HepG2 (cell line): ENCODE results near the gene KIF26B. TPM values are rescaled to one million over a fixed set of nuclear protein-coding genes. Genes with fewer than 3 reads are reported as not detected.

Experiments used
- ATAC-seq: fragments of 200-7000 bp; cut with Tn5 transposase; 3 replicates; pipeline ENCODE4 v1.9.1; 2020; ENCODE audit warnings: mild to moderate bottlenecking, moderate library complexity
- BruUV-seq: library from RNA; stranded (reverse); fragments of 400-500 nt; replicated peaks from 2 replicates; lab custom pipeline; 2021; lab: Mats Ljungman, UMichigan
- CTCF ChIA-PET: fragments of 300-600 bp; formaldehyde crosslinking; extraction: SDS; loops from one replicate; lab custom pipeline; 2021; ENCODE audit warnings: low total read pairs, inconsistent platforms, low intra/inter-chr PET ratio; lab: Yijun Ruan, JAX
- POLR2A ChIA-PET: fragments of 350-600 bp; sonication (Branson Sonifier 250); formaldehyde crosslinking; loops from one replicate; lab custom pipeline; 2020; ENCODE audit warnings: antibody characterized with exemption, inconsistent platforms; lab: Yijun Ruan, JAX
- DNase-seq: peaks from one replicate; pipeline ENCODE4 v3.0.0-alpha.2; 2015; ENCODE audit warnings: low spot score
- FAIRE-seq: peaks from 3 replicates; lab custom pipeline; 2011; peaks lifted over from hg19 to GRCh38; lab: Jason Lieb, UNC
- H2AFZ ChIP-seq: one replicate; pipeline ENCODE4 v1.6.1; 2011; ENCODE audit warnings: low read length, inconsistent platforms
- H3K27ac ChIP-seq: fragments of 300-600 bp; 3 replicates; pipeline ENCODE4 v1.8.0; 2011; ENCODE audit warnings: mixed run types, mild to moderate bottlenecking, mixed read lengths, low read length, inconsistent platforms; ENCODE audit not compliant: insufficient read depth; ENCODE audit errors: extremely low read length
- H3K27me3 ChIP-seq, 2 experiments: fragments of 200-600 bp in 1 of 2; 2 replicates in 1 of 2; 3 replicates in 1 of 2; pipeline versions ENCODE4 v1.6.0 to v1.8.0; 2011; ENCODE audit warnings: low read length in 2 of 2, mild to moderate bottlenecking in 2 of 2, moderate library complexity in 2 of 2, inconsistent platforms in 1 of 2; ENCODE audit not compliant: insufficient read depth in 2 of 2, control insufficient read depth in 1 of 2
- H3K36me3 ChIP-seq, 2 experiments: fragments of 200-600 bp in 1 of 2; replicated peaks in 1 of 2; 2 replicates in 1 of 2; 3 replicates in 1 of 2; pipeline versions ENCODE4 v1.5.1 to v1.8.0; 2011; ENCODE audit warnings: low read length in 2 of 2, inconsistent platforms in 1 of 2; ENCODE audit not compliant: insufficient read depth in 2 of 2, control insufficient read depth in 1 of 2
- H3K4me1 ChIP-seq: 2 replicates; pipeline ENCODE4 v1.5.1; 2012; ENCODE audit warnings: low read length, inconsistent platforms; ENCODE audit not compliant: insufficient read depth
- H3K4me2 ChIP-seq: 2 replicates; pipeline ENCODE4 v1.6.0; 2011; ENCODE audit warnings: low read depth, low read length, inconsistent platforms
- H3K4me3 ChIP-seq, 3 experiments: fragments of 200-600 bp in 1 of 3; sonication (generic), shearing (Covaris generic) in 1 of 3; replicated peaks in 1 of 3; 2 replicates each; pipeline ENCODE4 v1.5.1; 2011 to 2016; ENCODE audit warnings: low read length in 3 of 3, inconsistent platforms in 2 of 3, low read depth in 2 of 3, mild to moderate bottlenecking in 2 of 3, control low read depth in 1 of 3, mixed read lengths in 1 of 3; ENCODE audit not compliant: insufficient read depth in 1 of 3
- H3K79me2 ChIP-seq: one replicate; pipeline ENCODE4 v1.6.1; 2011; ENCODE audit warnings: low read length, inconsistent platforms; ENCODE audit not compliant: insufficient read depth
- H3K9ac ChIP-seq: 2 replicates; pipeline ENCODE4 v1.6.0; 2011; ENCODE audit warnings: mild to moderate bottlenecking, low read depth, low read length, inconsistent platforms; ENCODE audit not compliant: insufficient read depth
- H3K9me3 ChIP-seq: 2 replicates; pipeline ENCODE4 v1.5.1; 2012; ENCODE audit warnings: mild to moderate bottlenecking, low read length
- H4K20me1 ChIP-seq: 2 replicates; pipeline ENCODE4 v1.6.0; 2011; ENCODE audit warnings: inconsistent platforms, mild to moderate bottlenecking, low read length, moderate library complexity; ENCODE audit not compliant: insufficient read depth
- AKNA ChIP-seq: sonication (generic); formaldehyde crosslinking; IDR thresholded peaks from 2 replicates; pipeline ENCODE4 v1.4.0; 2020; ENCODE audit warnings: missing genetic modification reagents, borderline replicate concordance
- GATAD2A ChIP-seq: IDR thresholded peaks from 2 replicates; pipeline ENCODE4 v1.6.1; 2016
- HCFC1 ChIP-seq: fragments of 150-350 bp; IDR thresholded peaks from 2 replicates; pipeline ENCODE4 v1.6.1; 2014; ENCODE audit warnings: low read depth, low read length
- ISL2 ChIP-seq: sonication (generic); formaldehyde crosslinking; IDR thresholded peaks from 2 replicates; pipeline ENCODE4 v1.5.0; 2020; ENCODE audit warnings: missing genetic modification reagents
- MATR3 ChIP-seq: sonication (generic); formaldehyde crosslinking; IDR thresholded peaks from 2 replicates; pipeline ENCODE4 v1.4.0; 2020; ENCODE audit warnings: missing genetic modification reagents
- RFX1 ChIP-seq: fragments of 450-650 bp; IDR thresholded peaks from 2 replicates; pipeline ENCODE4 v1.6.1; 2017
- SP5 ChIP-seq: IDR thresholded peaks from 2 replicates; pipeline ENCODE4 v1.6.1; 2016; ENCODE audit warnings: low read depth, borderline replicate concordance
- SPEN ChIP-seq: sonication (generic); formaldehyde crosslinking; IDR thresholded peaks from 2 replicates; pipeline ENCODE4 v1.5.1; 2020; ENCODE audit warnings: low read depth, mild to moderate bottlenecking, missing genetic modification reagents
- SRSF9 ChIP-seq: fragments of 200-400 bp; formaldehyde crosslinking; IDR thresholded peaks from 2 replicates; pipeline ENCODE4 v1.6.1; 2018; ENCODE audit warnings: borderline replicate concordance, mild to moderate bottlenecking, low read depth, low read length; ENCODE audit not compliant: insufficient read depth, poor library complexity, severe bottlenecking
- TIGD3 ChIP-seq: sonication (generic); formaldehyde crosslinking; IDR thresholded peaks from 2 replicates; pipeline ENCODE4 v1.5.1; 2020; ENCODE audit warnings: mild to moderate bottlenecking, missing genetic modification reagents, borderline replicate concordance
- ZNF30 ChIP-seq: sonication (generic); formaldehyde crosslinking; IDR thresholded peaks from 2 replicates; pipeline ENCODE4 v1.5.0; 2020; ENCODE audit warnings: mild to moderate bottlenecking, missing genetic modification reagents
- ZNF547 ChIP-seq: sonication (generic); formaldehyde crosslinking; IDR thresholded peaks from 2 replicates; pipeline ENCODE4 v1.5.1; 2020; ENCODE audit warnings: mild to moderate bottlenecking, missing genetic modification reagents
- ZNF773 ChIP-seq: sonication (generic); formaldehyde crosslinking; IDR thresholded peaks from 2 replicates; pipeline ENCODE4 v1.4.0; 2020; ENCODE audit warnings: missing genetic modification reagents, borderline replicate concordance
- ZSCAN29 ChIP-seq: sonication (generic); formaldehyde crosslinking; conservative IDR thresholded peaks from 2 replicates; pipeline ENCODE4 v1.4.0; 2020; ENCODE audit warnings: mild to moderate bottlenecking, missing genetic modification reagents
- WGBS: methylation state at CpG from one replicate; pipeline ENCODE4 v1.1.6; 2017; ENCODE audit warnings: low lambda C conversion rate; 5-methylcytosine and 5-hydroxymethylcytosine counted together
- in situ Hi-C: cut with HindIII; loops from 2 replicates; pipeline ENCODE4 v1.10.0; 2017; ENCODE audit warnings: low pct_unique_long_range_greater_than_20kb; ENCODE audit not compliant: extremely low pct_ligation_motif_present
- intact Hi-C: fragments of 100-400 bp; cut with micrococcal nuclease; formaldehyde crosslinking; loops from one replicate; pipeline ENCODE4 v1.10.0; 2022; ENCODE audit not compliant: unreplicated experiment
- polyA plus RNA-seq, 8 experiments: library from polyadenylated mRNA; depleted of rRNA in 3 of 8; stranded (reverse) in 7 of 8; unstranded in 1 of 8; fragments of >200 nt; fragmentation: Illumina TruSeq in 4 of 8; extraction: Trizol in 4 of 8; gene quantifications; 2 replicates each; pipeline versions ENCODE4 v1.2.1 to v1.2.3, GENCODE V29; 2011 to 2016; ENCODE audit warnings: low read depth in 4 of 8, missing spikeins in 1 of 8, mixed read lengths in 1 of 8; ENCODE audit not compliant: insufficient read depth in 1 of 8
- total RNA-seq, 5 experiments: library from RNA; depleted of rRNA; stranded (reverse); fragments of >200 nt; fragmentation: Illumina TruSeq; extraction: Trizol; gene quantifications; 2 replicates each; pipeline ENCODE4 v1.2.3, GENCODE V29; 2016; ENCODE audit warnings: low read depth in 1 of 5

Gene KIF26B
- total and polyA plus RNA-seq, 2 of the 13 experiments (the other 11 are each of a cell fraction or from before 2014, with no cell fraction given): 0.08 to 0.09 TPM

GRCh38 chr1:245481261-245481660 lies 326.5 kb downstream of the KIF26B start:
- H3K27ac ChIP-seq: no peak overlapping the region
- FAIRE-seq: no peak

GRCh38 chr1:245483247-245483646 lies 328.5 kb downstream of the KIF26B start:
- intact Hi-C loops (no loop called here), in situ Hi-C loops (no loop called here)
- ChIA-PET POLR2A (no interaction called here), CTCF (no interaction called here)
- no peaks in the 10 kb centered on the region for H3K9me3 ChIP-seq
- no TSS peak for BruUV-seq
- no peaks in the 10 kb centered on the region for H3K36me3 ChIP-seq
- H3K4me2 ChIP-seq: no peak overlapping the region
- no peak overlapping the region for H3K4me3 ChIP-seq
- no peaks in the 10 kb centered on the region for H4K20me1 ChIP-seq
- DNase-seq: no peak
- H3K27ac ChIP-seq: no peak overlapping the region
- peak; percentile 57 for ATAC-seq
- H3K27me3 ChIP-seq: no peaks in the 10 kb centered on the region
- H3K9ac ChIP-seq: no peak overlapping the region
- no peak for FAIRE-seq
- no peaks in the 10 kb centered on the region for H3K79me2 ChIP-seq
- H2AFZ ChIP-seq: no peak overlapping the region
- no peaks in the 10 kb centered on the region for H3K4me1 ChIP-seq
- 24% methylated on average over 6 of the region's 6 CpGs for WGBS
- TF ChIP-seq ZNF547: no peak
- no peak for TF ChIP-seq GATAD2A
- TF ChIP-seq ZSCAN29 (CRISPR knock-in tag): no peak
- no peak for TF ChIP-seq HCFC1
- TF ChIP-seq AKNA (CRISPR knock-in tag): no peak
- TF ChIP-seq ISL2 (CRISPR knock-in tag): no peak
- no peak for TF ChIP-seq RFX1
- no peak for TF ChIP-seq SP5
- no peak for TF ChIP-seq MATR3 (CRISPR knock-in tag)

More at GRCh38 chr1:245481261-245481660, 326.5 kb downstream of the KIF26B start:
- H3K79me2 ChIP-seq: no peaks in the 10 kb centered on the region
- ATAC-seq (no peak), DNase-seq (no peak)
- no peaks in the 10 kb centered on the region for H3K9me3 ChIP-seq
- TF ChIP-seq ZNF773 (CRISPR knock-in tag): no peak
- TF ChIP-seq SPEN (CRISPR knock-in tag): no peak
- no peak for TF ChIP-seq TIGD3 (CRISPR knock-in tag)
- no peak for TF ChIP-seq SRSF9
- no peak for TF ChIP-seq ZNF30 (CRISPR knock-in tag)
- no TSS peak for BruUV-seq
- H2AFZ ChIP-seq: no peak overlapping the region
- H3K27me3 ChIP-seq: no peaks in the 10 kb centered on the region
- ChIA-PET POLR2A (no interaction called here), CTCF (no interaction called here)
- in situ Hi-C loops: no loop called here
- intact Hi-C loops: no loop called here
- H3K4me3 ChIP-seq: no peak overlapping the region
- no peak overlapping the region for H3K4me2 ChIP-seq
- WGBS: 29% methylated on average over 6 of the region's 6 CpGs
- H3K36me3 ChIP-seq: no peaks in the 10 kb centered on the region
- H3K9ac ChIP-seq: no peak overlapping the region
- H3K4me1 ChIP-seq: no peaks in the 10 kb centered on the region
- H4K20me1 ChIP-seq: no peaks in the 10 kb centered on the region
